Cardiac ventricle fibroblast (primary cell): Measurements from ENCODE around the gene EFHC2. TPM values are rescaled to one million over a fixed set of nuclear protein-coding genes. Genes with fewer than 3 reads are reported as not detected.

Source experiments
- total RNA-seq: library from RNA; depleted of rRNA; stranded (reverse); fragments of >200 nt; gene quantifications from 2 replicates; pipeline ENCODE4 v1.2.3, GENCODE V29; 2015

EFHC2 gene
- 0.69 and 0.83 TPM in 2 replicates for total RNA-seq

GRCh38 chrX:44343412-44344141 is at the start of gene EFHC2:
Gene EFHC2, minus strand, starts transcription at chrX:44343672. Its CDS starts 84 bp downstream, at chrX:44343588.

Other genes with a start within 250 kb of the EFHC2 start
- gene FUNDC1, start 199.2 kb upstream of the EFHC2 start, total RNA-seq, result 8.4 and 12.4 TPM in 2 replicates